Neuronal stem cell (in vitro differentiated cells): ENCODE data around the gene CCDC93.

ENCODE experiments used
- DNase-seq: peaks from one replicate; pipeline ENCODE4 v3.0.0-alpha.2; 2013; ENCODE audit warnings: low spot score
- H2AFZ ChIP-seq: one replicate; pipeline ENCODE4 v1.6.1; 2013; ENCODE audit warnings: mild to moderate bottlenecking, low read length, inconsistent platforms
- H2AK5ac ChIP-seq: 2 replicates; pipeline ENCODE4 v1.6.1; 2013; ENCODE audit warnings: low read depth, mild to moderate bottlenecking, inconsistent platforms, low read length, moderate library complexity, mixed read lengths
- H2BK120ac ChIP-seq: 2 replicates; pipeline ENCODE4 v1.6.1; 2013; ENCODE audit warnings: low read depth, mild to moderate bottlenecking, inconsistent platforms, low read length, moderate library complexity, mixed read lengths
- H2BK12ac ChIP-seq: one replicate; pipeline ENCODE4 v1.6.1; 2013; ENCODE audit warnings: low read length, inconsistent platforms
- H2BK15ac ChIP-seq: 2 replicates; pipeline ENCODE4 v1.6.1; 2013; ENCODE audit warnings: mild to moderate bottlenecking, low read length, inconsistent platforms, mixed read lengths
- H2BK5ac ChIP-seq: one replicate; pipeline ENCODE4 v1.6.1; 2013; ENCODE audit warnings: inconsistent platforms, mild to moderate bottlenecking, low read length, moderate library complexity
- H3K14ac ChIP-seq: one replicate; pipeline ENCODE4 v1.6.1; 2013; ENCODE audit warnings: low read length, inconsistent platforms
- H3K18ac ChIP-seq: 2 replicates; pipeline ENCODE4 v1.6.1; 2013; ENCODE audit warnings: low read length, inconsistent platforms
- H3K23ac ChIP-seq: 2 replicates; pipeline ENCODE4 v1.6.1; 2013; ENCODE audit warnings: low read depth, mild to moderate bottlenecking, mixed read lengths, low read length, inconsistent platforms; ENCODE audit not compliant: poor library complexity
- H3K27ac ChIP-seq: replicated peaks from 3 replicates; pipeline ENCODE4 v1.5.1; 2013; ENCODE audit warnings: low read length, inconsistent platforms
- H3K27me3 ChIP-seq, 3 experiments: 2 replicates each; pipeline ENCODE4 v1.6.1; 2013; ENCODE audit warnings: low read length in 3 of 3, mild to moderate bottlenecking in 2 of 3, inconsistent platforms in 1 of 3, low read depth in 1 of 3, mixed read lengths in 1 of 3, moderate library complexity in 1 of 3; ENCODE audit not compliant: control insufficient read depth in 3 of 3, insufficient read depth in 3 of 3
- H3K36me3 ChIP-seq, 2 donors: replicated peaks in 1 of 2; 2 replicates each; pipeline ENCODE4 v1.6.1; 2013; ENCODE audit warnings: low read length in 2 of 2; ENCODE audit not compliant: control insufficient read depth in 2 of 2, insufficient read depth in 2 of 2
- H3K4ac ChIP-seq: 2 replicates; pipeline ENCODE4 v1.6.1; 2013; ENCODE audit warnings: inconsistent platforms, mild to moderate bottlenecking, low read length, moderate library complexity
- H3K4me1 ChIP-seq, 2 donors: 1 replicate in 1 of 2; 2 replicates in 1 of 2; pipeline ENCODE4 v1.6.1; 2013; ENCODE audit warnings: low read length in 2 of 2, low read depth in 1 of 2; ENCODE audit not compliant: control insufficient read depth in 2 of 2, insufficient read depth in 1 of 2
- H3K4me2 ChIP-seq: one replicate; pipeline ENCODE4 v1.6.1; 2013; ENCODE audit warnings: mild to moderate bottlenecking, low read length, inconsistent platforms; ENCODE audit not compliant: insufficient read depth, poor library complexity, severe bottlenecking
- H3K4me3 ChIP-seq, 2 donors: 2 replicates each; pipeline ENCODE4 v1.5.1; 2013; ENCODE audit warnings: low read length in 2 of 2, mild to moderate bottlenecking in 2 of 2, inconsistent platforms in 1 of 2, moderate library complexity in 1 of 2
- H3K79me1 ChIP-seq: one replicate; pipeline ENCODE4 v1.6.1; 2013; ENCODE audit warnings: low read depth, mild to moderate bottlenecking, inconsistent platforms, low read length, moderate library complexity
- H3K9ac ChIP-seq: one replicate; pipeline ENCODE4 v1.6.1; 2013; ENCODE audit warnings: mild to moderate bottlenecking, low read depth, low read length, inconsistent platforms; ENCODE audit not compliant: poor library complexity
- H3K9me3 ChIP-seq, 2 donors: replicated peaks in 1 of 2; 2 replicates each; pipeline versions ENCODE3 to v1.6.1; 2013; ENCODE audit warnings: low read length in 2 of 2, mild to moderate bottlenecking in 2 of 2, inconsistent platforms in 1 of 2, low read depth in 1 of 2, mixed read lengths in 1 of 2, moderate library complexity in 1 of 2; ENCODE audit not compliant: control insufficient read depth in 2 of 2, insufficient read depth in 1 of 2
- H4K8ac ChIP-seq: one replicate; pipeline ENCODE4 v1.6.1; 2013; ENCODE audit warnings: low read depth, mild to moderate bottlenecking, inconsistent platforms, low read length, moderate library complexity
- H4K91ac ChIP-seq: one replicate; pipeline ENCODE4 v1.6.1; 2013; ENCODE audit warnings: low read length, low read depth, mild to moderate bottlenecking, inconsistent platforms; ENCODE audit not compliant: poor library complexity
- whole genome bisulfite sequencing, 2 donors: extraction: QIAGEN DNeasy Blood & Tissue Kit; methylation state at CpG; one replicate each; pipeline ENCODE4 v1.1.7; 2013; ENCODE audit warnings: missing lambda C conversion rate in 2 of 2, mixed read lengths in 1 of 2; ENCODE audit not compliant: insufficient read length in 2 of 2, insufficient replicate concordance in 1 of 2; ENCODE audit errors: extremely low coverage in 2 of 2; 5-methylcytosine and 5-hydroxymethylcytosine counted together

Gene CCDC93

GRCh38 chr2:117952701-117953100 lies 61.2 kb downstream of the CCDC93 start:
- no peak for DNase-seq
- Histone ChIP-seq H2AFZ (no peak overlapping the region), H3K79me1 (no peaks in the 10 kb centered on the region), H2BK12ac (no peak overlapping the region), H3K4me1 (peaks cover 0 to 8% of the 10 kb centered on the region in 2 donors), H2AK5ac (no peak overlapping the region), H3K36me3 (peaks cover 6 to 95% of the 10 kb centered on the region in 2 donors), H3K4me3 (no peak overlapping the region), H3K4me2 (no peak overlapping the region), H4K8ac (no peak overlapping the region), H3K27me3 (no peaks in the 10 kb centered on the region), H2BK15ac (no peak overlapping the region), H3K9ac (no peak overlapping the region), H3K4ac (no peak overlapping the region), H3K14ac (no peak overlapping the region), H3K9me3 (no peaks in the 10 kb centered on the region), H3K18ac (no peak overlapping the region), H4K91ac (no peak overlapping the region), H3K23ac (no peak overlapping the region), H3K27ac (no peak overlapping the region), H2BK120ac (no peak overlapping the region), H2BK5ac (no peak overlapping the region)

GRCh38 chr2:117952228-117952627 lies 61.6 kb downstream of the CCDC93 start:
- Histone ChIP-seq H3K23ac (no peak overlapping the region), H3K4ac (no peak overlapping the region), H3K4me1 (peaks cover 0 to 8% of the 10 kb centered on the region in 2 donors), H3K79me1 (no peaks in the 10 kb centered on the region), H2AFZ (no peak overlapping the region), H3K9ac (no peak overlapping the region), H3K18ac (no peak overlapping the region), H4K8ac (no peak overlapping the region), H3K4me3 (no peak overlapping the region), H4K91ac (no peak overlapping the region), H2AK5ac (no peak overlapping the region), H2BK15ac (no peak overlapping the region), H3K14ac (no peak overlapping the region), H2BK12ac (no peak overlapping the region), H3K27me3 (no peaks in the 10 kb centered on the region), H3K4me2 (no peak overlapping the region), H3K36me3 (peaks cover 6 to 93% of the 10 kb centered on the region in 2 donors), H2BK5ac (no peak overlapping the region), H3K27ac (no peak overlapping the region), H3K9me3 (no peaks in the 10 kb centered on the region), H2BK120ac (no peak overlapping the region)
- no peak for DNase-seq
- no CpG with 5 or more reads among the region's 4 CpGs for WGBS, 2 donors

- H3K14ac ChIP-seq = no peak overlapping the region
- H3K27me3 ChIP-seq = no peaks in the 10 kb centered on the region
- H3K9ac ChIP-seq = no peak overlapping the region
- peaks cover 0 to 8% of the 10 kb centered on the region in 2 donors for H3K4me1 ChIP-seq
- no peak overlapping the region for H2AK5ac ChIP-seq
- no peak overlapping the region for H3K4me3 ChIP-seq
- H3K79me1 ChIP-seq = no peaks in the 10 kb centered on the region
- no peak overlapping the region for H3K27ac ChIP-seq
- DNase-seq = no peak
- H2BK15ac ChIP-seq = no peak overlapping the region
- H3K18ac ChIP-seq = no peak overlapping the region
- H4K91ac ChIP-seq = no peak overlapping the region
- H3K23ac ChIP-seq = no peak overlapping the region
- no peak overlapping the region for H2AFZ ChIP-seq
- H2BK12ac ChIP-seq = no peak overlapping the region
- no peak overlapping the region for H4K8ac ChIP-seq
- no CpG with 5 or more reads among the region's 5 CpGs for WGBS, 2 donors
- peaks cover 20 to 94% of the 10 kb centered on the region in 2 donors for H3K36me3 ChIP-seq
- H3K9me3 ChIP-seq = no peaks in the 10 kb centered on the region
- H3K4ac ChIP-seq = no peak overlapping the region
- no peak overlapping the region for H2BK120ac ChIP-seq
- H2BK5ac ChIP-seq = no peak overlapping the region
- no peak overlapping the region for H3K4me2 ChIP-seq
These were observed 64.1 kb downstream of the CCDC93 start for GRCh38 chr2:117949806-117950205.

- Histone ChIP-seq H3K27ac (no peak overlapping the region), H2BK5ac (no peak overlapping the region), H3K4me3 (no peak overlapping the region), H3K4ac (no peak overlapping the region), H3K79me1 (no peaks in the 10 kb centered on the region), H3K4me2 (no peak overlapping the region), H3K23ac (no peak overlapping the region), H3K14ac (no peak overlapping the region), H2BK15ac (no peak overlapping the region), H3K9me3 (no peaks in the 10 kb centered on the region), H3K4me1 (peaks cover 0 to 8% of the 10 kb centered on the region in 2 donors), H4K8ac (no peak overlapping the region), H2BK120ac (no peak overlapping the region), H3K9ac (no peak overlapping the region), H2AFZ (no peak overlapping the region), H3K36me3 (peaks cover 20 to 94% of the 10 kb centered on the region in 2 donors), H2BK12ac (no peak overlapping the region), H3K18ac (no peak overlapping the region), H4K91ac (no peak overlapping the region), H3K27me3 (no peaks in the 10 kb centered on the region), H2AK5ac (no peak overlapping the region)
- peak; percentile 26 for DNase-seq
- WGBS, 2 donors = no CpG with 5 or more reads among the region's 1 CpG
These were observed 65.3 kb downstream of the CCDC93 start for GRCh38 chr2:117948615-117949014.
